Measurements from ENCODE around the gene HCRTR1. TPM values are rescaled to one million over a fixed set of nuclear protein-coding genes. Genes with fewer than 3 reads are reported as not detected.

Gene HCRTR1
- total and polyA plus RNA-seq, 2 donors, result 0.09 to 0.21 TPM

DNA sequence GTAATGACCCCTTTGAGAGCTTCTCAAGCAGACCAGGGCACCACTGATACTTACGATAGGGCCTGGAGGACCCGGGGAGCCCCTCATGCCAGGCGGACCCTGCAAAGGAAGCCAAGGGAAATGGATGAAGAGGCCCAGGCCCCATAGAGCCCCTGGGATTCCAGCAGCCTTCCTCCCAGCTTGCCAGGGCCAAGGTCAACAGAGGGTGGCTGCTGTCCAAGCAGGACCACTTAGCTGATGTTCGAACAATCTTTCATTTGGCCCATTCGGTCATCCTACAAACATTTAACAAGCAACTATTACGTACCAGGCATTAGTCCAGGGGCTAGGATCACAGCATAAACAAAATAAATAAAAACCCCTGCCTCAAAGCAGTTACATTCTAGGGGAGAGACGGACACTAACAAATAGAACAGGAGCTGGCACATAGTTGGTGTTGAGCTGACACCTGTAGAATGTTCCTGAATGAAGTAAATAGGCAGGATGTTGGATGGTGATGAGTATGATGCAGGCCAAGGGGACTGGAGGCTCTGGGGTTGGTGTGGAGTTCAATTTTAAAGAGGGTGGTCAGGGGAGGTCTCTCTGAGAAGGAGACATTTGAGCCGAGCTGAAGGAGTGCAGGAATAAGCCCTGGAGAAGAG lies 54.2 kb downstream of the HCRTR1 start:
- Histone ChIP-seq H3K27ac (ENCODE audit: low read depth) (no peak overlapping the region), H3K4me3 (ENCODE audit: low read depth, low read length) (no peak overlapping the region), H3K4me1 (ENCODE audit: insufficient read depth) (no peaks in the 10 kb centered on the region), H3K36me3 (ENCODE audit: insufficient read depth) (no peaks in the 10 kb centered on the region)
- 61% methylated on average over 8 of the region's 8 CpGs for WGBS
- no peak for DNase-seq (ENCODE audit: extremely low spot score)

DNA sequence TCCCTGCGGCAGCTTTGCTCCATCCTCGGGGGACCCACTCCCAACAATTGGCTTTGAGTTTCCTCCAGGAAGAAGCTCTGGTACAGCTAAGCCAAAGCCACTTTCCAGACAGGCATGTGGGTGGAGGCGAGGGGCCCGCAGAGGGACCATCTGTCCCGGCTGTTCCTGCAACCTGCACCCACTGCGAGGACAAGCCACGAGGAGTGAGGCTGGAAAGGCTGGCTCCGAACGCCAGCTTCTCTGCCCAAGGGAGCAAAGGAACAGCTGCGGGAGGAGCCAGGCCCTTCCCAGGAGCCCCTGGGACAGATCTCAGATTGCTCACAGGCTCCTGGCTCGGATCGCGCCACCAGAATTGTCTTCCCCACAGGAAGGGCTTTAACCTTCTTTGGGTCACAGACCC lies 55.5 kb downstream of the HCRTR1 start:
- WGBS, result 41% methylated on average over 13 of the region's 13 CpGs
- peak overlapping the region; percentile 16 for H3K27ac ChIP-seq (ENCODE audit: low read depth)
- H3K4me1 ChIP-seq (ENCODE audit: insufficient read depth), result no peaks in the 10 kb centered on the region
- H3K36me3 ChIP-seq (ENCODE audit: insufficient read depth), result no peaks in the 10 kb centered on the region
- H3K4me3 ChIP-seq (ENCODE audit: low read depth, low read length), result no peak overlapping the region
- DNase-seq (ENCODE audit: extremely low spot score), result no peak

DNA sequence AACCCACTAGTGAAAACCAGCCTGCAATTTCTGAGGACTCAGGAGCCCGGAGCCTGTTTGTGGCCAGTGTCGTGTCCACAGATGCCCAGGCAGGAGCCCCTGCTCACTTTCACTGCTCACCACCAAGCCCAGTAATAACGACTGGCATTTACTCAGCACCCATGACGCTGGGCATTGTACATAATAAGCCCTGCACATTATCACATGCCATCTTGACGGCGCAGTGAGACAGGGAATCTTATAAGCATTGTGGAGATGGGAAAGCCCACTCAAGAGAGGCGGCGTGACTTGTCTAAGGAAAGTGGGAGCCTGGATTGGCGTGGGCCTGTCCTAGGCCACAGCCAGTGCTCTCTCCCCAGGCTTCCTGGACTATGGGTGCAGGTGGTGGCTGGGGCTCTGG lies 55.9 kb downstream of the HCRTR1 start:
- H3K4me3 ChIP-seq (ENCODE audit: low read depth, low read length), result no peak overlapping the region
- H3K27ac ChIP-seq (ENCODE audit: low read depth), result no peak overlapping the region
- no peaks in the 10 kb centered on the region for H3K4me1 ChIP-seq (ENCODE audit: insufficient read depth)
- DNase-seq (ENCODE audit: extremely low spot score), result no peak
- WGBS, result 83% methylated on average over 9 of the region's 9 CpGs
- H3K36me3 ChIP-seq (ENCODE audit: insufficient read depth), result no peaks in the 10 kb centered on the region

DNA sequence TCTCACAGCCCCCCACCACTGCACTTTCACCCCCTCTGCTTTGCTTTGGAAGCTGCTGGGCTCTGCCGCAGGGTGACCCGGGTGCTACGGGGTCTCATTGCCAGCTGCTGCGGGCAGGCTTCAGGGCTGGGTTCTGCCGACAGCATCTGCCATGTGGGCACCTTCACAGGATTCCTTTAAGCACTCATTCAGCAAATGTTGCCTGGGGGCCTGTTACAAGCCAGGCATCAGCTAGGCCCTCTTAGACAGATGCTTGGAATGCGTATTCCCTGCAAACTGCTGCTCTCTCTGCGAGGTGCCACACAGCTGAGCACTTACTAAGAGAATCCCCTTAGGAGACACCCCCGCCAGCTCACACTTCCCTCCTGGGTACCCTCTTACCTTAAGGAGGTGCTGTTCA lies 57.1 kb downstream of the HCRTR1 start:
- WGBS, result 65% methylated on average over 8 of the region's 8 CpGs
- Histone ChIP-seq H3K36me3 (ENCODE audit: insufficient read depth) (no peaks in the 10 kb centered on the region), H3K4me3 (ENCODE audit: low read depth, low read length) (no peak overlapping the region), H3K27ac (ENCODE audit: low read depth) (no peak overlapping the region), H3K4me1 (ENCODE audit: insufficient read depth) (no peaks in the 10 kb centered on the region)
- no peak for DNase-seq (ENCODE audit: extremely low spot score)

DNA sequence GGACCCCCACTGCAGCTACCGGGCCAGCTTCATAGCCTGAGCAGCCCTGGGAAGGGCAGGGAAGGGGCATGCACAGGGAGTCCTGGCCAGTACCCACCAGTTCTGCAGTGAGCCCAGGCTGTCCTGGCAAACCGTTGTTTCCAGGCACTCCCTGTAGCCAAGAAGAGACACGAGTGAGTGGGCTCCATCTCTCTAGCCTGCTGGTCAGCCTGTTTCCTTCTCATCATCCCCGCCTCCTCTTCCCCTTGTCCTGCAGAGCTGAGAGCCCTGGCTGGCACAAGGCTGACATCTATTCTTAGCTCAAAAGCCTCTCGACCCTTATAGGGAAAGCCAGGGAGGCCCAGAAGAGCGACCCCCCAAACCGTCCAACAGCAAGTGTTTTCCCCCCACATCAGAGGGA lies 57.7 kb downstream of the HCRTR1 start:
- DNase-seq (ENCODE audit: extremely low spot score), result no peak
- Histone ChIP-seq H3K36me3 (ENCODE audit: insufficient read depth) (no peaks in the 10 kb centered on the region), H3K27ac (ENCODE audit: low read depth) (no peak overlapping the region), H3K4me1 (ENCODE audit: insufficient read depth) (no peaks in the 10 kb centered on the region), H3K4me3 (ENCODE audit: low read depth, low read length) (no peak overlapping the region)
- 45% methylated on average over 7 of the region's 7 CpGs for WGBS

DNA sequence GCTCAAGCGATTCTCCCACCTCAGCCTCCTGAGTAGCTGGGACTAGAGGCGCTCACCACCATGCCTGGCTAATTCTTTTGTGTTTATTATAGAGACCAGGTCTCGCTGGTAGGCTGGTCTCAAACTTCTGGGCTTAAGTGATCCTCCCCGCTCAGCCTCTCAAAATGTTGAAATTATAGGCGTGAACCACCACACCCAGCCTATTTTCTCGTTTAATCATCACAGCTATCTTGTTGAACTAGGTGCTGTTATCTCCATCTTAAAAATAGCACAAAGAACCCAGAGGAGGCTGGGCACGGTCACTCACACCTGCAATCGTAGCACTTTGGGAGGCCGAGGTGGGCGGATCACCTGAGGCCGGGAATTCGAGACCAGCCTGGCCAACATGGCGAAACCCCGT lies 58.3 kb downstream of the HCRTR1 start:
- no peaks in the 10 kb centered on the region for H3K4me1 ChIP-seq (ENCODE audit: insufficient read depth)
- no peak for DNase-seq (ENCODE audit: extremely low spot score)
- no peak overlapping the region for H3K4me3 ChIP-seq (ENCODE audit: low read depth, low read length)
- no peaks in the 10 kb centered on the region for H3K36me3 ChIP-seq (ENCODE audit: insufficient read depth)
- 80% methylated on average over 14 of the region's 14 CpGs for WGBS
- no peak overlapping the region for H3K27ac ChIP-seq (ENCODE audit: low read depth)

Other genes with a start within 250 kb of the HCRTR1 start
- 42.1 TPM for gene FABP3, start 244.6 kb upstream of the HCRTR1 start, total RNA-seq
- 12.6 TPM for gene FABP3, start 244.6 kb upstream of the HCRTR1 start, polyA plus RNA-seq
- gene SERINC2, start 204.5 kb upstream of the HCRTR1 start, total RNA-seq, result 8.9 TPM
- gene SERINC2, start 204.5 kb upstream of the HCRTR1 start, polyA plus RNA-seq, result 43.3 TPM
- 94.1 TPM for gene TINAGL1, start 41.2 kb upstream of the HCRTR1 start, total RNA-seq
- 155 TPM for gene TINAGL1, start 41.2 kb upstream of the HCRTR1 start, polyA plus RNA-seq
- 39.2 TPM for gene PEF1, start 27.2 kb downstream of the HCRTR1 start, total RNA-seq
- 90.4 TPM for gene PEF1, start 27.2 kb downstream of the HCRTR1 start, polyA plus RNA-seq
- 217 TPM for gene COL16A1, start 86.3 kb downstream of the HCRTR1 start, total RNA-seq
- 166 TPM for gene COL16A1, start 86.3 kb downstream of the HCRTR1 start, polyA plus RNA-seq
- 13.4 TPM for gene ADGRB2, start 146.7 kb downstream of the HCRTR1 start, total RNA-seq
- 6.1 TPM for gene ADGRB2, start 146.7 kb downstream of the HCRTR1 start, polyA plus RNA-seq
- gene SPOCD1, start 198.3 kb downstream of the HCRTR1 start, total RNA-seq, result 0.90 TPM
- gene SPOCD1, start 198.3 kb downstream of the HCRTR1 start, polyA plus RNA-seq, result 5.7 TPM